ENCODE measurements around the gene HESX1. TPM values are rescaled to one million over a fixed set of nuclear protein-coding genes. Genes with fewer than 3 reads are reported as not detected.
A peak's percentile ranks its signal among the peaks of the same experiment; 100 is the strongest.

The HESX1 gene
- total and polyA plus RNA-seq, 2 of the 13 experiments (the other 11 are each of a cell fraction or from before 2014, with no cell fraction given): 0.57 to 0.75 TPM

DNA sequence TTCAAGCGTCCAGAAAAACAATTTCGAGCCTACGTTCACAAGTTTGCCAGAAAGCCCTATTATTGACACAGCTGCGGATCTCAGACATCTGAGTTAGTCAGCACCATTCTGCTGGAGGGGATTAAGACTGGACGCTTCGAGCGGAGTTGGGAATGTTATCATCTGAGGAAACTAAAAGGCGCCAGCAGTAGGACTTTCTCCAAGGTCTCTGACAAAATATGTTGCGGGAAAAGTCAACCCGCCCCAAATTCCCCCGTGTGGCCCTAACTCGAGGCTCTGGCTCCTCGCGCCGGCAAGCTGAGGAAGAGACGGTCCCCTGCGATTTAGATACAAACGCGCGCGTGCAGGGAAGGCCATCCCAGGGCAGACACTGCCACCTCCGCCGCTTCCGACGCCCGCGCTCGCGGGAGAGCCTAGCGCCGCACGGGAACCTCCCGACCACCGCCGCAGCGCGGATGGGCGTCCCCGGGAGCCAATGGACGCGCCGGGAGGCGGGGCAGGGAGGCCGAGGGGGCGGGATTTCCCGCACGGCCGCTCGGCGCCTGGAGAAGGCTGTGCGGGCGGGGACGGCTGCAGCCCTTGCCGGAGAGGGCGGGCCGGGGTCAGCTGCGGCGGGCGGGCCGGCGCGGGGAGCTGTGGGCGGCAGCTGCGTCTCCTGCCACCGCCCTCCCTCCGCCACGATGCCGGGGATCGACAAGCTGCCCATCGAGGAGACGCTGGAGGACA lies 27.6 kb upstream of the HESX1 start, which contains the start of gene APPL1 (continued):
- TF ChIP-seq ARID3A (IDR thresholded peaks at IDR 0.05; ENCODE audit: low read depth, low read length) (no peak), PRPF4 (IDR thresholded peaks at IDR 0.05; ENCODE audit: low read depth, low read length, poor library complexity, severe bottlenecking) (no peak), JUNB (CRISPR knock-in tag; IDR thresholded peaks at IDR 0.05; ENCODE audit: borderline replicate concordance) (no peak), GATAD1 (CRISPR knock-in tag; IDR thresholded peaks at IDR 0.05) (peak; percentile 62), ZNF33B (CRISPR knock-in tag; IDR thresholded peaks at IDR 0.05) (0 out of 2 replicates have a peak, but pooled peaks have one; percentile 49), TFE3 (CRISPR knock-in tag; IDR thresholded peaks at IDR 0.05) (0 out of 2 replicates have a peak, but pooled peaks have one; percentile 34), ZNF615 (CRISPR knock-in tag; IDR thresholded peaks at IDR 0.05; ENCODE audit: borderline replicate concordance) (no peak), MBD4 (IDR thresholded peaks at IDR 0.05; ENCODE audit: borderline replicate concordance, low read length) (no peak), ZNF432 (CRISPR knock-in tag; IDR thresholded peaks at IDR 0.05; ENCODE audit: borderline replicate concordance) (no peak), CENPT (CRISPR knock-in tag; IDR thresholded peaks at IDR 0.05; ENCODE audit: low read depth) (0 out of 2 replicates have a peak, but pooled peaks have one; percentile 39), KMT2A (CRISPR knock-in tag; IDR thresholded peaks at IDR 0.05) (peak; percentile 53), EED (CRISPR knock-in tag; IDR thresholded peaks at IDR 0.05) (peak; percentile 88; the same call in 1 of the 2 replicates), ZNF44 (CRISPR knock-in tag; IDR thresholded peaks at IDR 0.05) (peak; percentile 70; the same call in 1 of the 2 replicates), ZNF83 (CRISPR knock-in tag; IDR thresholded peaks at IDR 0.05; ENCODE audit: borderline replicate concordance) (0 out of 2 replicates have a peak, but pooled peaks have one; percentile 54), ZHX1 (CRISPR knock-in tag; IDR thresholded peaks at IDR 0.05; ENCODE audit: low read depth) (peak; percentile 63; the same call in 1 of the 2 replicates), ZNF558 (CRISPR knock-in tag; IDR thresholded peaks at IDR 0.05; ENCODE audit: borderline replicate concordance) (no peak; the same call in 1 of the 2 replicates)
- TF ChIP-seq, protein P1, sequence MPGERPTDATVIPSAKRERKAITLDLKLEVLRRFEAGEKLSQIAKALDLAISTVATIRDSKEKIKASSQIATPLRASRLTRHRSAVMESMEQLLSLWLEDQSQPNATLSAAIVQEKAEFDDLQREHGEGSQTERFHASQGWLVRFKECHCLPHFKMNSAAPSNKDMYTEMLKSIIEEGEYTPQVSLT (CRISPR knock-in tag; IDR thresholded peaks at IDR 0.05; ENCODE audit: borderline replicate concordance, low read depth): peak; percentile 19; the same call in 1 of the 2 replicates
- TF ChIP-seq, protein P2, sequence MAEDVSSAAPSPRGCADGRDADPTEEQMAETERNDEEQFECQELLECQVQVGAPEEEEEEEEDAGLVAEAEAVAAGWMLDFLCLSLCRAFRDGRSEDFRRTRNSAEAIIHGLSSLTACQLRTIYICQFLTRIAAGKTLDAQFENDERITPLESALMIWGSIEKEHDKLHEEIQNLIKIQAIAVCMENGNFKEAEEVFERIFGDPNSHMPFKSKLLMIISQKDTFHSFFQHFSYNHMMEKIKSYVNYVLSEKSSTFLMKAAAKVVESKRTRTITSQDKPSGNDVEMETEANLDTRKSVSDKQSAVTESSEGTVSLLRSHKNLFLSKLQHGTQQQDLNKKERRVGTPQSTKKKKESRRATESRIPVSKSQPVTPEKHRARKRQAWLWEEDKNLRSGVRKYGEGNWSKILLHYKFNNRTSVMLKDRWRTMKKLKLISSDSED (CRISPR knock-in tag; IDR thresholded peaks at IDR 0.05): peak; percentile 46; the same call in 1 of the 2 replicates
- TF ChIP-seq, protein P3, sequence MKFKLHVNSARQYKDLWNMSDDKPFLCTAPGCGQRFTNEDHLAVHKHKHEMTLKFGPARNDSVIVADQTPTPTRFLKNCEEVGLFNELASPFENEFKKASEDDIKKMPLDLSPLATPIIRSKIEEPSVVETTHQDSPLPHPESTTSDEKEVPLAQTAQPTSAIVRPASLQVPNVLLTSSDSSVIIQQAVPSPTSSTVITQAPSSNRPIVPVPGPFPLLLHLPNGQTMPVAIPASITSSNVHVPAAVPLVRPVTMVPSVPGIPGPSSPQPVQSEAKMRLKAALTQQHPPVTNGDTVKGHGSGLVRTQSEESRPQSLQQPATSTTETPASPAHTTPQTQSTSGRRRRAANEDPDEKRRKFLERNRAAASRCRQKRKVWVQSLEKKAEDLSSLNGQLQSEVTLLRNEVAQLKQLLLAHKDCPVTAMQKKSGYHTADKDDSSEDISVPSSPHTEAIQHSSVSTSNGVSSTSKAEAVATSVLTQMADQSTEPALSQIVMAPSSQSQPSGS (CRISPR knock-in tag; IDR thresholded peaks at IDR 0.05): 0 out of 2 replicates have a peak, but pooled peaks have one; percentile 22
